ENCODE data around the gene CARD11. TPM values are rescaled to one million over a fixed set of nuclear protein-coding genes. Genes with fewer than 3 reads are reported as not detected.

Gene CARD11
- total RNA-seq, 1 experiment from 2014 or later = 0.57 TPM

- Histone ChIP-seq H3K4me3 (replicated peaks in 1 of 2; ENCODE audit: low read depth in 1 of 2, low read length in 2 of 2) (no peak overlapping the region), H4K20me1 (ENCODE audit: insufficient read depth) (no peaks in the 10 kb centered on the region), H3K9me2 (ENCODE audit: insufficient read depth) (no peaks in the 10 kb centered on the region), H2AFZ (ENCODE audit: low read depth, low read length, poor library complexity, severe bottlenecking) (no peak overlapping the region), H3K36me3 (ENCODE audit: control insufficient read depth in 1 of 2, insufficient read depth in 2 of 2, low read length in 2 of 2) (no peaks in the 10 kb centered on the region), H3K9me3 (ENCODE audit: control insufficient read depth in 1 of 2, insufficient read depth in 1 of 2, low read depth in 1 of 2, low read length in 2 of 2) (no peaks in the 10 kb centered on the region; a peak in 1 of 4 replicates), H3K79me2 (ENCODE audit: insufficient read depth, low read length) (no peaks in the 10 kb centered on the region), H3K27ac (ENCODE audit: low read depth, low read length) (no peak overlapping the region), H3K4me1 (ENCODE audit: control insufficient read depth in 1 of 2, insufficient read depth in 2 of 2, low read length in 2 of 2) (no peaks in the 10 kb centered on the region), H3K9ac (ENCODE audit: low read length) (no peak overlapping the region), H3K27me3 (ENCODE audit: insufficient read depth, low read length) (peaks cover 22% of the 10 kb centered on the region), H3K4me2 (ENCODE audit: low read length) (no peak overlapping the region)
- CTCF ChIA-PET = no interaction called here
- RAD21 ChIA-PET (ENCODE audit: low non-redundant PET in 1 of 2, low total read pairs in 2 of 2, uncharacterized antibody in 2 of 2, unreplicated experiment in 2 of 2) = no interaction called here
- POLR2A ChIA-PET = no interaction called here
- DNase-seq (ENCODE audit: low read depth, low spot score) (no peak), ATAC-seq (no peak)
- BruUV-seq (replicated peaks) = no TSS peak
- no peak for TF ChIP-seq CBX3 (IDR thresholded peaks at IDR 0.05; ENCODE audit: low read depth)
- no peak for TF ChIP-seq EGR1 (IDR thresholded peaks at IDR 0.05; ENCODE audit: low read depth)
- TF ChIP-seq REST (IDR thresholded peaks at IDR 0.05; ENCODE audit: low read depth) = no peak
- no peak for TF ChIP-seq EZH2phosphoT487 (IDR thresholded peaks at IDR 0.05; ENCODE audit: borderline replicate concordance)
- no peak for TF ChIP-seq SRF (IDR thresholded peaks at IDR 0.05; ENCODE audit: low read depth)
- TF ChIP-seq TCF7L2 (IDR thresholded peaks at IDR 0.05; ENCODE audit: borderline replicate concordance, extremely low read depth, insufficient read depth, insufficient read length) = no peak
- TF ChIP-seq ATF3 (IDR thresholded peaks at IDR 0.05) = no peak
- no peak for TF ChIP-seq POLR2A (IDR thresholded peaks at IDR 0.05; ENCODE audit: borderline replicate concordance, extremely low read depth, insufficient read depth, insufficient read length)
- no peak for TF ChIP-seq ELF1 (IDR thresholded peaks at IDR 0.05; ENCODE audit: borderline replicate concordance, low read depth)
- no peak for TF ChIP-seq JUND (IDR thresholded peaks at IDR 0.05)
- intact Hi-C loops (cut with micrococcal nuclease) = no loop called here
These were observed 13.4 kb upstream of the CARD11 start for GRCh38 chr7:3057066-3057420.
